Measurements from ENCODE around the gene NT5DC4. TPM values are rescaled to one million over a fixed set of nuclear protein-coding genes. Genes with fewer than 3 reads are reported as not detected.
"Not testable (repeated sequence)": the region's sequence is repeated elsewhere in the genome, so short reads cannot be mapped to it uniquely, and the experiment has no call there.

Gene NT5DC4
- total and polyA plus RNA-seq, 4 donors: 0.23 TPM; not detected in 3

DNA sequence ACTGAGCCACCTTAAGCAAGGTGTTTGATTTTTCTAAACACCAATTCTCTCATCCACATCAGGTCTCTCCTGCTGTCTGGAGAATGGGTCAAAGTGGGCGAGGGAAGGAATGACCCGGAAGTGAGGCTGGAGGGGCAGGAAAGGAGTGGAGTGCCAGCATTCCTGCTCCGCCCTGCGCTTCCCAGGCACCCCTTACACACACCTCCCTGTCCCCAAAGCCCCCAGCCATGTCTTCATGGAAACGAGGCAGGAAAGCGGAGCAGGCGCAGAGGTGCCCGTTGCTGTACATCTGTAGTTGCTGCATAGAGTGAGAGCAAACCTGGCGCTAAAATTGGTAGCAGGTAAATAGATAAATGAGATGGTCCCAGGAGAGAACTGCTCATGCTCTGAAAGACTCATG, 27.2 kb upstream of the NT5DC4 start:
- Histone ChIP-seq H3K27ac (ENCODE audit: low read depth in 1 of 2, low read length in 2 of 2) (no peak overlapping the region), H3K9me3 (ENCODE audit: control insufficient read depth, low read length) (no peaks in the 10 kb centered on the region), H3K36me3 (ENCODE audit: control insufficient read depth in 1 of 2, insufficient read depth in 2 of 2, low read length in 1 of 2) (no peaks in the 10 kb centered on the region), H3K27me3 (ENCODE audit: control insufficient read depth in 1 of 2, insufficient read depth in 2 of 2, low read length in 1 of 2) (no peaks in the 10 kb centered on the region), H3K4me3 (ENCODE audit: low read length in 2 of 2) (no peak overlapping the region), H3K4me1 (ENCODE audit: control insufficient read depth in 1 of 2, insufficient read depth in 2 of 2, low read length in 2 of 2) (no peaks in the 10 kb centered on the region)
- intact Hi-C loops (cut with DNase I): loop anchor here in 1 of 2 donors (5.0 kb wide), 1 partner anchor 91 kb away; no protein-coding TSS in a partner anchor
- WGBS, 2 donors: 84 to 92% methylated on average over 9 of the region's 9 CpGs
- ATAC-seq (ENCODE audit: low FRiP score): no peak
- DNase-seq: no peak

DNA sequence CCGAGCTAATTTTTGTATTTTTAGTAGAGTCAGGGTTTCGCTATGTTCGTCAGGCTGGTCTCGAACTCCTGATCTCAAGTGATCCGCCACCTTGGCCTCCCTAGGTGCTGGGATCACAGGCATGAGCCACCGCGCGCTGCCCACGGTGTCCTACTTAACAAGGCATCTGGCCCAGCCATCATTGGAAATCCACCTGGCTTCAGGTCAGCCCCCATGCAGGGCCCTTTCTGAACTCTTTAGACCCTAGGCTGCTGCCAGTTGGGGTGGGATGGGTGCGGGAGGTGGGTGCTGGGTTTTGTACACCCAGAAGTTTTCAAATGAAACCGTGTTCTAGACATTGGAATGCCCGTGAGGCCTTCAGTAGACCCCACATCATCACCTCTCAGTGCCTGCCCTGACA, 26.6 kb upstream of the NT5DC4 start:
- DNase-seq (no peak), ATAC-seq (ENCODE audit: low FRiP score) (no peak)
- WGBS, 2 donors: 95% methylated on average over 12 of the region's 12 CpGs
- H3K27me3 ChIP-seq (ENCODE audit: control insufficient read depth in 1 of 2, insufficient read depth in 2 of 2, low read length in 1 of 2): no peaks in the 10 kb centered on the region
- intact Hi-C loops (cut with DNase I): loop anchor here in 1 of 2 donors (5.0 kb wide), 1 partner anchor 92 kb away; no protein-coding TSS in a partner anchor
- H3K27ac ChIP-seq (ENCODE audit: low read depth in 1 of 2, low read length in 2 of 2): no peak overlapping the region
- no peaks in the 10 kb centered on the region for H3K9me3 ChIP-seq (ENCODE audit: control insufficient read depth, low read length)
- H3K36me3 ChIP-seq (ENCODE audit: control insufficient read depth in 1 of 2, insufficient read depth in 2 of 2, low read length in 1 of 2): no peaks in the 10 kb centered on the region
- no peak overlapping the region for H3K4me3 ChIP-seq (ENCODE audit: low read length in 2 of 2)
- no peaks in the 10 kb centered on the region for H3K4me1 ChIP-seq (ENCODE audit: control insufficient read depth in 1 of 2, insufficient read depth in 2 of 2, low read length in 2 of 2)

DNA sequence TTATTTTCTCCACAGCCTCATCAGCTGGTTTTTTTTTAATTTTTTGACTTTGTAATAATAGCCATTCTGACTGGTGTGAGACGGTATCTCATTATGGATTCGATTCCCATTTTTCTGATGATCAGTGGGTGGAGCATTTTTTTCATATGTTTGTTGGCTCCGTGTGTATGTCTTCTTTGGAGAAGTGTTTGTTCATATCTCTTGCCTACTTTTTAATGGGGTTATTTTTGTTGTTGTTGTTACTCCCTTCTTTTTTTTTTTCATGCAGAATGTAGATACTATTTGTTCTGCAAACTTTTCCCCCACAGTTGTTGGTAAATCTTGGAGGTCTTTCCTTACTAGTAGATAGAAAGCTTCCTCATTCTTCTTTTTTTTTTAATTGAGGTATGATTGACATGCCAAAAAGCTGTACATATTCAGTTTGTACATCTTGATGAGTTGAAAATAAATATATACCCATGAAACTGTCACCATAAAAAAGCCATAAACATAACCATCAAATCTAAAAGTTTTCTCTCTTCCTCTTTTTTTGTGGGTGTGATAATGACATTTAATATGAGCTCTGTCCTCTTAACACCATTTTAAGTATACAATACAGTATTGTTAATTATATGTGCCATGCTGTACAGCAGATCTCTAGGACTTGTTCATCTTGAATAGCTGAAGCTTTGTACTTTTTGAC, 21.8 kb upstream of the NT5DC4 start:
- Histone ChIP-seq H3K4me3 (ENCODE audit: low read length in 2 of 2) (no peak overlapping the region), H3K27ac (ENCODE audit: low read depth in 1 of 2, low read length in 2 of 2) (no peak overlapping the region), H3K4me1 (ENCODE audit: control insufficient read depth in 1 of 2, insufficient read depth in 2 of 2, low read length in 2 of 2) (no peaks in the 10 kb centered on the region), H3K9me3 (ENCODE audit: control insufficient read depth, low read length) (no peaks in the 10 kb centered on the region), H3K27me3 (ENCODE audit: control insufficient read depth in 1 of 2, insufficient read depth in 2 of 2, low read length in 1 of 2) (no peaks in the 10 kb centered on the region), H3K36me3 (ENCODE audit: control insufficient read depth in 1 of 2, insufficient read depth in 2 of 2, low read length in 1 of 2) (no peaks in the 10 kb centered on the region)
- WGBS, 2 donors: 81 to 90% methylated on average over 3 of the region's 3 CpGs
- intact Hi-C loops (cut with DNase I): no loop called here
- DNase-seq (no peak), ATAC-seq (ENCODE audit: low FRiP score) (no peak)

DNA sequence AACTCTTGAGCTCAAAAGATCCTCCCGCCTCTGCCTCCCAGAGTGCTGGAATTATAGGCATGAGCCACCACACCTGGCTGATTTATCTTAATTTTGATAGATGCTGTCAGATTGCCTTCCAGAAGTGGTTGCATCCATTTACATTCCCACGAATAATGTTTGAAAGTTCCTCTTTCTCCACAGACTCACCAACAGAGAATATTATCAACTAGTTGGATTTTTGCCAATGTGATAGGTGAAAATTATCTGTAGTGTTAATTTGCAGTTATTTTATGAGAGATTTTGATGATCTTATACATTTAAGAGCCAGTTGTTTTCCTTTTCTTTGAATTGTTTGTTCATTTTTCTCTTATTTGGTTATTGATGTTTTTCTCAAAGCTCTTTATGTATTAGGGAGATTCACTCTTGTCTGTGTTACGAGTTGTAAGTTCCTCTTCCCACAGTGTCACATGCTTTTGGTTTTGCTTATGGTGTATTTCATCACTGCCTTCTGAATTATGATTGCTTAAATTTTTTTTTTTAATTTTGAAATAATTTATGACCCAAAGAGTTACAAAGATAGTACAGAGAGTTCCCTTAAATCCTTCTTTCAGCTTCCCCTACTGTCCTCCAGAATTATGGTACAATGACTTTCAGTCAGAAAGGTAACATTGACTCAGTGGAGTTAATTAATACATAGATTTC, 20.7 kb upstream of the NT5DC4 start:
- Histone ChIP-seq H3K27me3 (ENCODE audit: control insufficient read depth in 1 of 2, insufficient read depth in 2 of 2, low read length in 1 of 2) (no peaks in the 10 kb centered on the region), H3K4me3 (ENCODE audit: low read length in 2 of 2) (no peak overlapping the region), H3K36me3 (ENCODE audit: control insufficient read depth in 1 of 2, insufficient read depth in 2 of 2, low read length in 1 of 2) (no peaks in the 10 kb centered on the region), H3K9me3 (ENCODE audit: control insufficient read depth, low read length) (no peaks in the 10 kb centered on the region), H3K27ac (ENCODE audit: low read depth in 1 of 2, low read length in 2 of 2) (no peak overlapping the region), H3K4me1 (ENCODE audit: control insufficient read depth in 1 of 2, insufficient read depth in 2 of 2, low read length in 2 of 2) (no peaks in the 10 kb centered on the region)
- intact Hi-C loops (cut with DNase I): no loop called here
- DNase-seq (no peak), ATAC-seq (ENCODE audit: low FRiP score) (no peak)
- WGBS, 2 donors: 78 to 85% methylated on average over 3 of the region's 3 CpGs

DNA sequence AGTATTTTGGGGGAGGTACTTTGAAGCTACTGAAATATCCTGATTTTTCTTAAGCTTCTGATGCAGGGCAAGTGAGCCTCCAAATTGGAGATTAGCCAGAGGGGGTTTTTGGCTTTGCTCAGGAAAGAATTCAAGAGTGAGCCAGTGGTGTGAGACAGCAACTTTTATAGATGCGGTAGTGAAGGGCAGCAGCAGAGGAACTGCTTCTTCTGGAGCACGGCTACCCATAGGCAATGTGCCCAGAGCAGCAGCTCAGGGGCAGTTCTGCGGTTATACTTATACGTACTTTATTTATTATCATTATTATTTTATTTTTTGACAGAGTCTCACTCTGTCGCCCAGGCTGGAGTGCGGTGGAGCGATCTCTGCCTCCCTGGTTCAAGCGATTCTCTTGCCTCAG, 19.8 kb upstream of the NT5DC4 start:
- no peak overlapping the region for H3K27ac ChIP-seq (ENCODE audit: low read depth in 1 of 2, low read length in 2 of 2)
- WGBS, 2 donors: 72 to 74% methylated on average over 8 of the region's 8 CpGs

DNA sequence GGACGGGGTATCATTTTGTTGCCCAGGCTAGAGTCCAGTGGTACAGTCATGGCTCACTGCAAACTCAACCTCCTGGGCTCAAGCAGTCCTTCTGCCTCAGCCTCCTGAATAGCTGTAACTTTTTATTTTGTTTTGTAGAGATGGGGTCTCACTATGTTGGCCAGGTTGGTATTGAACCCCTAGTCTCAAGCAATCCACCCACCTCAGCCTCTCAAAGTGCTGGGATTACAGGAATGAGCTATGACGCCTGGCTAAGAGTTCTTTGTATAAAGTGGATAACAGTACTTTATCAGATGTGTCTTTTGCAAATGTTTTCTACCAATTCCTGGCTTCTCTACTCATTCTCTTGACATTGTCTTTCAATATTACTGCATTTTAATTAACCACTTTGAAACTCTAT, 17.1 kb upstream of the NT5DC4 start:
- Histone ChIP-seq H3K27me3 (ENCODE audit: control insufficient read depth in 1 of 2, insufficient read depth in 2 of 2, low read length in 1 of 2) (peaks cover 0 to 2% of the 10 kb centered on the region in 2 donors), H3K36me3 (ENCODE audit: control insufficient read depth in 1 of 2, insufficient read depth in 2 of 2, low read length in 1 of 2) (no peaks in the 10 kb centered on the region), H3K4me3 (ENCODE audit: low read length in 2 of 2) (no peak overlapping the region), H3K9me3 (ENCODE audit: control insufficient read depth, low read length) (no peaks in the 10 kb centered on the region), H3K27ac (ENCODE audit: low read depth in 1 of 2, low read length in 2 of 2) (no peak overlapping the region), H3K4me1 (ENCODE audit: control insufficient read depth in 1 of 2, insufficient read depth in 2 of 2, low read length in 2 of 2) (no peaks in the 10 kb centered on the region)
- ATAC-seq (ENCODE audit: low FRiP score) (no peak), DNase-seq (no peak)
- WGBS, 2 donors: 42 to 69% methylated on average over 2 of the region's 2 CpGs
- intact Hi-C loops (cut with DNase I): no loop called here

More for the DNA sequence above, 19.8 kb upstream of the NT5DC4 start:
- ATAC-seq (ENCODE audit: low FRiP score) (no peak), DNase-seq (peak in 1 of 2 donors; percentile 43)
- intact Hi-C loops (cut with DNase I): no loop called here
- H3K36me3 ChIP-seq (ENCODE audit: control insufficient read depth in 1 of 2, insufficient read depth in 2 of 2, low read length in 1 of 2): no peaks in the 10 kb centered on the region
- no peak overlapping the region for H3K4me3 ChIP-seq (ENCODE audit: low read length in 2 of 2)
- H3K27me3 ChIP-seq (ENCODE audit: control insufficient read depth in 1 of 2, insufficient read depth in 2 of 2, low read length in 1 of 2): peaks cover 0 to 2% of the 10 kb centered on the region in 2 donors
- H3K4me1 ChIP-seq (ENCODE audit: control insufficient read depth in 1 of 2, insufficient read depth in 2 of 2, low read length in 2 of 2): no peaks in the 10 kb centered on the region
- no peaks in the 10 kb centered on the region for H3K9me3 ChIP-seq (ENCODE audit: control insufficient read depth, low read length)

DNA sequence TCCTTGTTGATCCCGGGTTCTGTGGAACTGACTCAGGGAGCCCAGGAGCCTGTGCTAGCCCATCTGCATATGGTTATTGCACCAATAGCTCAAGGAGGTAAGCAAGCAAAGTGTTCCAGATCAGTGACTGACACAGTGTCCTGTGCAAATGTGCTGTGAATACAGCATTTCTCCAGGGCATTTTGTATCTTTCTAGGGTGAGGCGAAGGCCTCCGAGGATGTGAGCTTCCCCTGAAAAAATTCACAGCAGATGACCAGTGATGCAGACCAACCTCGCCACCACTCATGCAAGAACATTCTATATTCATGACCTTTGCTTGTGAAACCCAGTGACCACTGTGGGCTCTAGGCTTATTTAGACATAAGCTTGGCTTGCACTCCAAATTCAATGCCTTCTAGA, 15.2 kb upstream of the NT5DC4 start:
- Histone ChIP-seq H3K36me3 (ENCODE audit: control insufficient read depth in 1 of 2, insufficient read depth in 2 of 2, low read length in 1 of 2) (no peaks in the 10 kb centered on the region), H3K4me1 (ENCODE audit: control insufficient read depth in 1 of 2, insufficient read depth in 2 of 2, low read length in 2 of 2) (no peaks in the 10 kb centered on the region), H3K9me3 (ENCODE audit: control insufficient read depth, low read length) (no peaks in the 10 kb centered on the region), H3K27ac (ENCODE audit: low read depth in 1 of 2, low read length in 2 of 2) (no peak overlapping the region), H3K27me3 (ENCODE audit: control insufficient read depth in 1 of 2, insufficient read depth in 2 of 2, low read length in 1 of 2) (peaks cover 0 to 2% of the 10 kb centered on the region in 2 donors), H3K4me3 (ENCODE audit: low read length in 2 of 2) (no peak overlapping the region)
- ATAC-seq (ENCODE audit: low FRiP score) (no peak), DNase-seq (peak in 1 of 2 donors; percentile 2)
- 87 to 90% methylated on average over 4 of the region's 4 CpGs for WGBS, 2 donors
- intact Hi-C loops (cut with DNase I): no loop called here

DNA sequence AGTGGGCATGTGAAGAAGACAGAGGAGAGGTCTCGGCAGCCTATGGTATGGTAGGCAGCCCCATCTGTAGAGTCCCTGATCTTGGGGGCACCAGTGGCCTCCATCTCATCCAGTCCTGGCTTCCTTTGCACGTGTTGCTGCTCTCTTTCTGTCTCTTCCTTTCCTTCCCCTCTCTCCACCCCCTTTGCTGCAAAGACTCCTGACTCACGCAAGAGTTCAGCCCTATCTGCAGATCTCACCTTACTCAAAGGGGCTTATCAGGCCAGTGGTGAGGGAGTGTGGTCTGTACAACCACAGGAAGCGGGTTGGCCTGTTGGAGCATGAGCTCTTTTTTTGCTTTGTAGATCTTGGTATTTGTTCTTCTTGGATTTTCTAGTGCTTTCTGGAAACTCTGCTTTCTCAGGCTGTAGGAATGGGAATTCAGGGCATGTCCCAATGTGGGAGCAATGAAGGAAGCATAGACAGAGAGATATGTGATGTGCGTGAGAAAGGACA, 14.6 kb upstream of the NT5DC4 start:
- H3K27ac ChIP-seq (ENCODE audit: low read depth in 1 of 2, low read length in 2 of 2): no peak overlapping the region
- intact Hi-C loops (cut with DNase I): no loop called here
- H3K4me3 ChIP-seq (ENCODE audit: low read length in 2 of 2): no peak overlapping the region
- 40 to 49% methylated on average over 5 of the region's 5 CpGs for WGBS, 2 donors
- ATAC-seq (ENCODE audit: low FRiP score): no peak
- H3K27me3 ChIP-seq (ENCODE audit: control insufficient read depth in 1 of 2, insufficient read depth in 2 of 2, low read length in 1 of 2): peaks cover 0 to 2% of the 10 kb centered on the region in 2 donors
- DNase-seq: peak in 1 of 2 donors; percentile 42
- no peaks in the 10 kb centered on the region for H3K4me1 ChIP-seq (ENCODE audit: control insufficient read depth in 1 of 2, insufficient read depth in 2 of 2, low read length in 2 of 2)
- H3K36me3 ChIP-seq (ENCODE audit: control insufficient read depth in 1 of 2, insufficient read depth in 2 of 2, low read length in 1 of 2): no peaks in the 10 kb centered on the region
- H3K9me3 ChIP-seq (ENCODE audit: control insufficient read depth, low read length): no peaks in the 10 kb centered on the region

DNA sequence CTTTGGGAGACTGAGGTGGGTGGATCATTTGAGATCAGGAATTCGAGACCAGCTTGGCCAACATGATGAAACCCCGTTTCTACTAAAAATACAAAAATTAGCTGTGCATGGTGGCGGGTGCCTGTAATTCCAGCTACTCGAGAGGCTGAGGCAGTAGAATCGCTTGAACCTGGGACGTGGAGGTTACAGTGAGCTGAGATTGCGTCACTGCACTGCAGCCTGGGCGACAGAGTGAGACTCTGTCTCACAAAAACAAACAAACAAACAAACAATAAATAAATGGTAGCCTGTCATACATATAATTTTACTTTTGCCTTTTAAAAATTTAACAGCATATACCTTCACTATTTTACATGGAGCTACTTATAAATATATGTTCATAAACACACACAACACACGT, 13.9 kb upstream of the NT5DC4 start:
- 75 to 81% methylated on average over 9 of the region's 9 CpGs for WGBS, 2 donors
- H3K27me3 ChIP-seq (ENCODE audit: control insufficient read depth in 1 of 2, insufficient read depth in 2 of 2, low read length in 1 of 2); ATAC-seq (ENCODE audit: low FRiP score); H3K4me1 ChIP-seq (ENCODE audit: control insufficient read depth in 1 of 2, insufficient read depth in 2 of 2, low read length in 2 of 2); H3K36me3 ChIP-seq (ENCODE audit: control insufficient read depth in 1 of 2, insufficient read depth in 2 of 2, low read length in 1 of 2); H3K4me3 ChIP-seq (ENCODE audit: low read length in 2 of 2); H3K27ac ChIP-seq (ENCODE audit: low read depth in 1 of 2, low read length in 2 of 2); intact Hi-C loops (cut with DNase I); H3K9me3 ChIP-seq (ENCODE audit: control insufficient read depth, low read length): not testable (repeated sequence)
- peak in 1 of 2 donors; percentile 5 for DNase-seq

Data from aorta (tissue), 5 donors.